Activated T-cell treated with anti-CD3 and anti-CD28 coated beads for 1 hour (primary cell): Measurements from ENCODE around the gene DTYMK.

Experiments
- DNase-seq: peaks from one replicate; pipeline ENCODE4 v3.0.0-alpha.2; 2020; ENCODE audit warnings: low read depth

Gene DTYMK

GRCh38 chr2:241703032-241703604, 16.5 kb upstream of the DTYMK start:
- DNase-seq: no peak

- DNase-seq: peak; percentile 79
Observed at GRCh38 chr2:241702155-241703031, 15.8 kb upstream of the DTYMK start.

GRCh38 chr2:241701399-241702154, 15.0 kb upstream of the DTYMK start, which contains the start of gene ING5:
Gene ING5 (plus strand): TSS chr2:241702039. CDS start chr2:241702066, 27 bp downstream.
- DNase-seq: peak; percentile 98

- DNase-seq: no peak
Observed at GRCh38 chr2:241701149-241701398, 14.5 kb upstream of the DTYMK start.

- no peak for DNase-seq
Observed at GRCh38 chr2:241695651-241696050, 9.0 kb upstream of the DTYMK start.

- DNase-seq: no peak
Observed at GRCh38 chr2:241692448-241692847, 5.8 kb upstream of the DTYMK start.

- no peak for DNase-seq
Observed at GRCh38 chr2:241690202-241690717, 3.6 kb upstream of the DTYMK start.

GRCh38 chr2:241689306-241689705, 2.7 kb upstream of the DTYMK start:
- no peak for DNase-seq

GRCh38 chr2:241686324-241686649, 328 bp downstream of the DTYMK start:
- DNase-seq: no peak

GRCh38 chr2:241680827-241681599, 5.6 kb downstream of the DTYMK start:
- no peak for DNase-seq

- DNase-seq: no peak
Observed at GRCh38 chr2:241680044-241680443, 6.6 kb downstream of the DTYMK start.

GRCh38 chr2:241678784-241679540, 7.7 kb downstream of the DTYMK start:
- no peak for DNase-seq

GRCh38 chr2:241678307-241678706, 8.3 kb downstream of the DTYMK start:
- DNase-seq: no peak

GRCh38 chr2:241677392-241677791, 9.2 kb downstream of the DTYMK start:
- DNase-seq: no peak

GRCh38 chr2:241676665-241677064, 9.9 kb downstream of the DTYMK start:
- no peak for DNase-seq

GRCh38 chr2:241675885-241676284, 10.7 kb downstream of the DTYMK start:
- no peak for DNase-seq

- no peak for DNase-seq
Observed at GRCh38 chr2:241673797-241674725, 12.6 kb downstream of the DTYMK start.

GRCh38 chr2:241673189-241673663, 13.4 kb downstream of the DTYMK start:
- no peak for DNase-seq

GRCh38 chr2:241672243-241673188, 14.1 kb downstream of the DTYMK start:
- no peak for DNase-seq
